NCI-H748 (cell line): Measurements from ENCODE around the gene SYT7.
"Not testable (repeated sequence)": the region's sequence is repeated elsewhere in the genome, so short reads cannot be mapped to it uniquely, and the experiment has no call there.

Experiments
- DNase-seq: peaks from one replicate; lab custom pipeline; 2025; ENCODE audit not compliant: unreplicated experiment; lab: John Stamatoyannopoulos, UW

The SYT7 gene

GRCh38 chr11:61481806-61482205 lies 99.1 kb downstream of the SYT7 start:
- DNase-seq, result no peak

GRCh38 chr11:61480994-61481335 lies 99.9 kb downstream of the SYT7 start:
- DNase-seq, result peak; percentile 81

GRCh38 chr11:61480261-61480993 lies 100.4 kb downstream of the SYT7 start:
- no peak for DNase-seq

GRCh38 chr11:61479360-61480058 lies 101.4 kb downstream of the SYT7 start:
- not testable (repeated sequence) for DNase-seq

GRCh38 chr11:61477727-61478148 lies 103.1 kb downstream of the SYT7 start:
- DNase-seq, result peak; percentile 37

- no peak for DNase-seq
Observed at GRCh38 chr11:61477126-61477525, 103.8 kb downstream of the SYT7 start.

GRCh38 chr11:61476371-61476770 lies 104.5 kb downstream of the SYT7 start:
- DNase-seq, result no peak

GRCh38 chr11:61475433-61475832 lies 105.4 kb downstream of the SYT7 start:
- DNase-seq, result no peak

- no peak for DNase-seq
Observed at GRCh38 chr11:61474013-61474643, 106.7 kb downstream of the SYT7 start.

- no peak for DNase-seq
Observed at GRCh38 chr11:61473370-61474012, 107.4 kb downstream of the SYT7 start.

GRCh38 chr11:61472868-61473267 lies 108.0 kb downstream of the SYT7 start:
- no peak for DNase-seq

GRCh38 chr11:61472282-61472681 lies 108.6 kb downstream of the SYT7 start:
- DNase-seq, result no peak

- no peak for DNase-seq
Observed at GRCh38 chr11:61468002-61468401, 112.9 kb downstream of the SYT7 start.

- DNase-seq, result not testable (repeated sequence)
Observed at GRCh38 chr11:61467602-61468001, 113.3 kb downstream of the SYT7 start.
